ENCODE measurements around the gene IKZF5. TPM values are rescaled to one million over a fixed set of nuclear protein-coding genes. Genes with fewer than 3 reads are reported as not detected.

The IKZF5 gene
- total RNA-seq (10 to 100 TPM; 12.5 to 14.5 TPM), polyA plus RNA-seq (ENCODE audit: insufficient read length in 6 of 6) (10 to 100 TPM; 23.2 to 29.7 (median 25.4) TPM)
- long read RNA-seq, donor 1, full-length matches to known transcripts: 11 of 11 reads
- long read RNA-seq, donor 1, partial matches to known transcripts: 0 of 11 reads
- long read RNA-seq, donor 1, other reads (novel, unspliced or antisense): 0 of 11 reads
- long read RNA-seq, donor 2, full-length matches to known transcripts: 9 of 9 reads
- long read RNA-seq, donor 2, partial matches to known transcripts: 0 of 9 reads
- long read RNA-seq, donor 2, other reads (novel, unspliced or antisense): 0 of 9 reads
- long read RNA-seq, donor 3, full-length matches to known transcripts: 3 of 3 reads
- long read RNA-seq, donor 3, partial matches to known transcripts: 0 of 3 reads
- long read RNA-seq, donor 3, other reads (novel, unspliced or antisense): 0 of 3 reads
- long read RNA-seq, donor 4, full-length matches to known transcripts: 1 of 3 reads
- long read RNA-seq, donor 4, partial matches to known transcripts: 0 of 3 reads
- long read RNA-seq, donor 4, other reads (novel, unspliced or antisense): 2 of 3 reads
- long read RNA-seq, donor 5, full-length matches to known transcripts: 7 of 7 reads
- long read RNA-seq, donor 5, partial matches to known transcripts: 0 of 7 reads
- long read RNA-seq, donor 5, other reads (novel, unspliced or antisense): 0 of 7 reads
- long read RNA-seq, donor 6, full-length matches to known transcripts: 5 of 5 reads
- long read RNA-seq, donor 6, partial matches to known transcripts: 0 of 5 reads
- long read RNA-seq, donor 6, other reads (novel, unspliced or antisense): 0 of 5 reads
- long read RNA-seq, donor 7, full-length matches to known transcripts: 5 of 5 reads
- long read RNA-seq, donor 7, partial matches to known transcripts: 0 of 5 reads
- long read RNA-seq, donor 7, other reads (novel, unspliced or antisense): 0 of 5 reads
- long read RNA-seq, donor 8, full-length matches to known transcripts: 2 of 8 reads
- long read RNA-seq, donor 8, partial matches to known transcripts: 6 of 8 reads
- long read RNA-seq, donor 8, other reads (novel, unspliced or antisense): 0 of 8 reads
- long read RNA-seq, donor 9: 0 reads
- long read RNA-seq, donor 10: 0 reads
- long read RNA-seq, donor 11, full-length matches to known transcripts: 8 of 8 reads
- long read RNA-seq, donor 11, partial matches to known transcripts: 0 of 8 reads
- long read RNA-seq, donor 11, other reads (novel, unspliced or antisense): 0 of 8 reads
- long read RNA-seq, donor 12, full-length matches to known transcripts: 5 of 5 reads
- long read RNA-seq, donor 12, partial matches to known transcripts: 0 of 5 reads
- long read RNA-seq, donor 12, other reads (novel, unspliced or antisense): 0 of 5 reads

- DNase-seq: peak; percentile 95 to 98 (median 97)
- peak; percentile 95 for ATAC-seq
- Histone ChIP-seq H3K4me1 (peaks cover 11 to 44% of the 10 kb centered on the region in 2 donors), H3K4me3 (peak within 1 kb of the TSS; percentile 91 to 94), H3K36me3 (no peaks in the 10 kb centered on the region), H3K27me3 (no peaks in the 10 kb centered on the region), H3K9me3 (no peaks in the 10 kb centered on the region), H3K27ac (peak within 1 kb of the TSS; percentile 87 to 90)
- intact Hi-C loops (cut with DNase I): no loop called here
- TF ChIP-seq, protein P1, sequence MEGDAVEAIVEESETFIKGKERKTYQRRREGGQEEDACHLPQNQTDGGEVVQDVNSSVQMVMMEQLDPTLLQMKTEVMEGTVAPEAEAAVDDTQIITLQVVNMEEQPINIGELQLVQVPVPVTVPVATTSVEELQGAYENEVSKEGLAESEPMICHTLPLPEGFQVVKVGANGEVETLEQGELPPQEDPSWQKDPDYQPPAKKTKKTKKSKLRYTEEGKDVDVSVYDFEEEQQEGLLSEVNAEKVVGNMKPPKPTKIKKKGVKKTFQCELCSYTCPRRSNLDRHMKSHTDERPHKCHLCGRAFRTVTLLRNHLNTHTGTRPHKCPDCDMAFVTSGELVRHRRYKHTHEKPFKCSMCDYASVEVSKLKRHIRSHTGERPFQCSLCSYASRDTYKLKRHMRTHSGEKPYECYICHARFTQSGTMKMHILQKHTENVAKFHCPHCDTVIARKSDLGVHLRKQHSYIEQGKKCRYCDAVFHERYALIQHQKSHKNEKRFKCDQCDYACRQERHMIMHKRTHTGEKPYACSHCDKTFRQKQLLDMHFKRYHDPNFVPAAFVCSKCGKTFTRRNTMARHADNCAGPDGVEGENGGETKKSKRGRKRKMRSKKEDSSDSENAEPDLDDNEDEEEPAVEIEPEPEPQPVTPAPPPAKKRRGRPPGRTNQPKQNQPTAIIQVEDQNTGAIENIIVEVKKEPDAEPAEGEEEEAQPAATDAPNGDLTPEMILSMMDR (IDR thresholded peaks at IDR 0.05): peak in 1 of 2 donors; percentile 15
Observed at GRCh38 chr10:123008355-123009104, at the start of gene IKZF5, which contains the start of gene ACADSB. Gene IKZF5 (minus strand): TSS chr10:123008795. CDS start chr10:122998625, 10,170 bp downstream. Gene ACADSB (plus strand): TSS chr10:123009006. CDS start chr10:123009030, 24 bp downstream.

- Histone ChIP-seq H3K9me3 (no peaks in the 10 kb centered on the region), H3K27ac (no peak overlapping the region), H3K36me3 (peaks cover 0 to 23% of the 10 kb centered on the region in 2 donors), H3K4me3 (no peak overlapping the region), H3K4me1 (no peaks in the 10 kb centered on the region), H3K27me3 (no peaks in the 10 kb centered on the region)
- intact Hi-C loops (cut with DNase I): no loop called here
- no peak for DNase-seq
- TF ChIP-seq, protein P1 (IDR thresholded peaks at IDR 0.05): no peak
- ATAC-seq: no peak
Observed at GRCh38 chr10:123057968-123058367, 49.4 kb upstream of the IKZF5 start.

DNA sequence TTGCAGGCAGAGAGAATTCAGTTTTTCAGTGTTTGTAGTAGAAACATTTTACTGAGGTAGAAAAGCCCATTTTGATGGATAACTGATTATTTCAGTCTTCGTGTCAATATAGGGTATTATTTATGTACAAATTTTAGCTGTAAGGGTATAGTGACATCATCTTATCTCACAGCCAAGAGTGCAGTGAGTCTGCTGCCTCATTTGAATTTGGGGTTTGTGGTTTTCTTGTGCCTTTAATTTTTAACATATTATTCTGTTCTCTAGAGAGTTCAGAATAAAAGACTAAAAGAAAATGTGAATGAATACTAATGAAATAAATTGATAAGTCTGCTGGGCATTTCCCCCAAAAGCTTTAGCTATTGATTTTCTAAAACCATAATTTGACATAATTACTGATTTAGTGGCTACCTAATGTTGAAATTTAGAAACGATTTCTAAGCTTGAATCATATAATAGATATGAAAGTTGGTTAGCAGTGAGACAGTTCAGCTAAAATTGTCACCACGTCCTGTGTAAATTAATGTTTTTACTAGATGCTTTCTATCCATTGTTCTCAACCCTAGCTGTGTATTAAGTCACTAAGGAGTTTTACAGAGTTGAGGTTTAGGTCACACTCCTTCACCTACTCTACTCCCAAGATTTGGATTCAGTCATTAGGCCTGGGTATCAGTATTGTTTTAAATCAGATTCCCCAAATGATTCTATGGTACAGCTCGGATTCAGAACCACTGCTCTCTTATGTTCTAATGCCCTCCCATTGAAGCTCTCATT is 37.6 kb upstream of the IKZF5 start:
- no peaks in the 10 kb centered on the region for H3K4me1 ChIP-seq
- DNase-seq: no peak
- H3K36me3 ChIP-seq: peaks cover 0 to 34% of the 10 kb centered on the region in 2 donors
- no peaks in the 10 kb centered on the region for H3K27me3 ChIP-seq
- intact Hi-C loops (cut with DNase I): no loop called here
- H3K27ac ChIP-seq: no peak overlapping the region
- TF ChIP-seq, protein P1 (IDR thresholded peaks at IDR 0.05): no peak
- no peak for ATAC-seq
- no peak overlapping the region for H3K4me3 ChIP-seq
- no peaks in the 10 kb centered on the region for H3K9me3 ChIP-seq

DNA sequence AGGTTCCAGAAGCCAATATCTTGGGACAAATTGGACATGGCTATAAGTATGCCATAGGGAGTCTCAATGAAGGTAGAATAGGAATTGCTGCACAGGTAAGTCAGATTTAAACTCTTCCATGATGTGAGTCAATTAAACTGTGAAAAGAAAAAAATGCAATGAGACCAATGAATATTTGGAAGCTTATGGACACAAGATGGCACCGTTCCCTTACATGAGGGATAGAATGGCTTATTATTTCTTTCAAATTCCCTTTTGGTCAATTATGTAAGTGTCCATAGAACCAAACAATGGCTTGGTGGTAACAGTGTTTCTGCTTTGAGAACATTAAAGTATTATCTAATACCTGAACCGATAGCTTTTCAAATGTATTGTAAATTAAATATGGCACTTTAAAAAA is 35.8 kb upstream of the IKZF5 start:
- DNase-seq: peak in 1 of 4 donors; percentile 4
- peaks cover 0 to 34% of the 10 kb centered on the region in 2 donors for H3K36me3 ChIP-seq
- no peaks in the 10 kb centered on the region for H3K4me1 ChIP-seq
- no peaks in the 10 kb centered on the region for H3K9me3 ChIP-seq
- intact Hi-C loops (cut with DNase I): loop anchor here in 1 of 2 donors (5.0 kb wide), 1 partner anchor 513 kb away; no protein-coding TSS in a partner anchor
- ATAC-seq: no peak
- no peak overlapping the region for H3K27ac ChIP-seq
- no peak overlapping the region for H3K4me3 ChIP-seq
- TF ChIP-seq, protein P1 (IDR thresholded peaks at IDR 0.05): no peak
- no peaks in the 10 kb centered on the region for H3K27me3 ChIP-seq

Data from left lung (tissue), 14 donors.